Measurements from ENCODE around the gene C2orf69. TPM values are rescaled to one million over a fixed set of nuclear protein-coding genes. Genes with fewer than 3 reads are reported as not detected.

C2orf69 gene
- total RNA-seq, 2 experiments from 2014 or later, result 14.2 to 16.5 TPM

DNA sequence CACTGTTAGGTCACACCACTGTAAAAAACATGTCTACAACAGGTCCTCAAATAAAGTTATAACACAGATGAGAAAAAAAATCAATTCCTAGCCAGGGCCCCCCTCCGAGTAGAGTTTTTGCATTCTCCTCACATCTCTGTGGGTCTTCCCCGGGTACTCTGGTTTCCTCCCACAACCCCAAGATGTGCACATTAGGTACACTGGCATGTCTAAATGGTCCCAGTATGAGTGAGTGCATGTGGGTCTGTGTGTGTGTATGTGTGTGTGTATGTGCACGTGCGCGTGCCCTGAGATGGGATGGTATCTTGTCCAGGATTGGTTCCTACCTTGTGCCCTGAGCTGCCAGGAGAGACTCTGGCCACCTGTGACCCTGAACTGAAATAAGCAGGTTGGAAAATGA lies 39.3 kb downstream of the C2orf69 start:
- Mint-ChIP-seq H3K4me1 (ENCODE audit: low read depth) (peaks cover 52% of the 10 kb centered on the region), H3K9me3 (ENCODE audit: insufficient read depth) (no peaks in the 10 kb centered on the region), H3K27me3 (ENCODE audit: low read depth) (no peaks in the 10 kb centered on the region), H3K27ac (no peak overlapping the region), H3K4me3 (no peak overlapping the region), H3K36me3 (ENCODE audit: low read depth) (peaks cover 33% of the 10 kb centered on the region)
- ATAC-seq (no peak), DNase-seq (no peak)
- ChIA-PET CTCF (interaction anchor here (1.0 kb wide), 1 partner anchor 531 kb away, joined by 3 read pairs; no protein-coding TSS in a partner anchor), POLR2A (interaction anchor here (0.8 kb wide), 1 partner anchor 19 kb away, joined by 3 read pairs; no protein-coding TSS in a partner anchor)

- Mint-ChIP-seq H3K36me3 (ENCODE audit: low read depth) (peaks cover 29% of the 10 kb centered on the region), H3K27me3 (ENCODE audit: low read depth) (no peaks in the 10 kb centered on the region), H3K27ac (no peak overlapping the region), H3K9me3 (ENCODE audit: insufficient read depth) (no peaks in the 10 kb centered on the region), H3K4me1 (ENCODE audit: low read depth) (peaks cover 52% of the 10 kb centered on the region), H3K4me3 (no peak overlapping the region)
- DNase-seq (no peak), ATAC-seq (no peak)
- POLR2A ChIA-PET, result interaction anchor here (0.8 kb wide), 1 partner anchor 18 kb away, joined by 3 read pairs; no protein-coding TSS in a partner anchor
- CTCF ChIA-PET, result interaction anchor here (1.0 kb wide), 1 partner anchor 531 kb away, joined by 3 read pairs; no protein-coding TSS in a partner anchor
These were observed 39.9 kb downstream of the C2orf69 start for GRCh38 chr2:199951023-199951422.

- H3K4me3 Mint-ChIP-seq, result peak overlapping the region; percentile 98
- H3K27ac Mint-ChIP-seq, result peak overlapping the region; percentile 94
- ATAC-seq, result peak; percentile 57
- H3K36me3 Mint-ChIP-seq (ENCODE audit: low read depth), result peaks cover 28% of the 10 kb centered on the region
- peaks cover 67% of the 10 kb centered on the region for H3K4me1 Mint-ChIP-seq (ENCODE audit: low read depth)
- POLR2A ChIA-PET, result interaction anchor here (0.9 kb wide), 1 partner anchor 43 kb away, joined by 4 read pairs; no protein-coding TSS in a partner anchor
- no peak for DNase-seq
- no peaks in the 10 kb centered on the region for H3K27me3 Mint-ChIP-seq (ENCODE audit: low read depth)
- CTCF ChIA-PET, result no interaction called here
- H3K9me3 Mint-ChIP-seq (ENCODE audit: insufficient read depth), result no peaks in the 10 kb centered on the region
These were observed 43.9 kb downstream of the C2orf69 start for GRCh38 chr2:199955007-199955338.

- Mint-ChIP-seq H3K9me3 (ENCODE audit: insufficient read depth) (no peaks in the 10 kb centered on the region), H3K27me3 (ENCODE audit: low read depth) (no peaks in the 10 kb centered on the region), H3K36me3 (ENCODE audit: low read depth) (peaks cover 28% of the 10 kb centered on the region), H3K27ac (peak within 1 kb of the TSS; percentile 94), H3K4me1 (ENCODE audit: low read depth) (peaks cover 61% of the 10 kb centered on the region), H3K4me3 (peak within 1 kb of the TSS; percentile 98)
- ATAC-seq (peak; percentile 90), DNase-seq (peak; percentile 85)
- ChIA-PET POLR2A (interaction anchor here (0.9 kb wide), 1 partner anchor 43 kb away, joined by 4 read pairs; no protein-coding TSS in a partner anchor), CTCF (no interaction called here)
These were observed 44.4 kb downstream of the C2orf69 start, which contains the start of the genes MAIP1 and TYW5 for GRCh38 chr2:199955339-199956061. Gene MAIP1 (plus strand): TSS chr2:199955582. CDS start chr2:199955799, 217 bp downstream. Gene TYW5 (minus strand): TSS chr2:199955491. CDS start chr2:199955470, 21 bp downstream.

DNA sequence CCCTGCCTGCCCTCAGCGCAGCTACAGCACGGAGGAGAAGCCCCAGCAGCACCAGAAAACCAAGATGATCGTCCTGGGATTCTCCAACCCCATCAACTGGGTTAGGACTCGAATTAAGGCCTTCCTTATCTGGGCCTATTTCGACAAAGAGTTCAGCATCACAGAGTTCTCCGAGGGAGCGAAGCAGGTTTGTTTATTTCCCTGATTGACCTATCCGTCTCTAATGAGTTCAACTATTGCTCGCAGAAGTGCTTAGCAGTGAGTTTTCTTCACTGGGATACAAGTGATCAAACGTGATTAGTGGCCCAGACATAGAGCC lies 44.9 kb downstream of the C2orf69 start:
- Mint-ChIP-seq H3K4me3 (peak overlapping the region; percentile 98), H3K36me3 (ENCODE audit: low read depth) (peaks cover 29% of the 10 kb centered on the region)
- CTCF ChIA-PET, result no interaction called here

GRCh38 chr2:199958014-199958413 lies 46.9 kb downstream of the C2orf69 start:
- no peaks in the 10 kb centered on the region for H3K27me3 Mint-ChIP-seq (ENCODE audit: low read depth)
- DNase-seq (no peak), ATAC-seq (no peak)
- no peak overlapping the region for H3K4me3 Mint-ChIP-seq
- POLR2A ChIA-PET, result interaction anchor here (0.6 to 1.0 kb wide), 2 partner anchors 11 to 13 kb away, joined by 3 to 4 read pairs; no protein-coding TSS in a partner anchor
- CTCF ChIA-PET, result interaction anchor here (1.0 kb wide), 1 partner anchor 27 kb away, joined by 4 read pairs; no protein-coding TSS in a partner anchor
- no peak overlapping the region for H3K27ac Mint-ChIP-seq
- no peaks in the 10 kb centered on the region for H3K9me3 Mint-ChIP-seq (ENCODE audit: insufficient read depth)
- peaks cover 40% of the 10 kb centered on the region for H3K36me3 Mint-ChIP-seq (ENCODE audit: low read depth)
- H3K4me1 Mint-ChIP-seq (ENCODE audit: low read depth), result peaks cover 54% of the 10 kb centered on the region

More for the DNA sequence above, 44.9 kb downstream of the C2orf69 start:
- Mint-ChIP-seq H3K27me3 (ENCODE audit: low read depth) (no peaks in the 10 kb centered on the region), H3K9me3 (ENCODE audit: insufficient read depth) (no peaks in the 10 kb centered on the region), H3K27ac (peak overlapping the region; percentile 94), H3K4me1 (ENCODE audit: low read depth) (peaks cover 58% of the 10 kb centered on the region)
- DNase-seq, result no peak
- POLR2A ChIA-PET, result no interaction called here
- ATAC-seq, result no peak

- H3K27ac Mint-ChIP-seq, result no peak overlapping the region
- no peak overlapping the region for H3K4me3 Mint-ChIP-seq
- CTCF ChIA-PET, result interaction anchor here (2.1 kb wide), 1 partner anchor 11 kb away, joined by 4 read pairs; no protein-coding TSS in a partner anchor
- ATAC-seq (peak; percentile 49), DNase-seq (no peak)
- no peaks in the 10 kb centered on the region for H3K27me3 Mint-ChIP-seq (ENCODE audit: low read depth)
- H3K9me3 Mint-ChIP-seq (ENCODE audit: insufficient read depth), result no peaks in the 10 kb centered on the region
- peaks cover 63% of the 10 kb centered on the region for H3K36me3 Mint-ChIP-seq (ENCODE audit: low read depth)
- peaks cover 25% of the 10 kb centered on the region for H3K4me1 Mint-ChIP-seq (ENCODE audit: low read depth)
- POLR2A ChIA-PET, result no interaction called here
These were observed 51.1 kb downstream of the C2orf69 start for GRCh38 chr2:199962203-199962602.

- CTCF ChIA-PET, result interaction anchor here (1.0 kb wide), 1 partner anchor 12 kb away, joined by 4 read pairs; no protein-coding TSS in a partner anchor
- DNase-seq (no peak), ATAC-seq (no peak)
- no peaks in the 10 kb centered on the region for H3K9me3 Mint-ChIP-seq (ENCODE audit: insufficient read depth)
- no peaks in the 10 kb centered on the region for H3K27me3 Mint-ChIP-seq (ENCODE audit: low read depth)
- no peak overlapping the region for H3K27ac Mint-ChIP-seq
- H3K4me3 Mint-ChIP-seq, result no peak overlapping the region
- H3K4me1 Mint-ChIP-seq (ENCODE audit: low read depth), result peaks cover 10% of the 10 kb centered on the region
- POLR2A ChIA-PET, result no interaction called here
- H3K36me3 Mint-ChIP-seq (ENCODE audit: low read depth), result peaks cover 45% of the 10 kb centered on the region
These were observed 55.3 kb downstream of the C2orf69 start for GRCh38 chr2:199966405-199966804.

- CTCF ChIA-PET, result interaction anchor here (1.0 kb wide), 1 partner anchor 11 kb away, joined by 4 read pairs; no protein-coding TSS in a partner anchor
- ATAC-seq (no peak), DNase-seq (no peak)
- no peaks in the 10 kb centered on the region for H3K9me3 Mint-ChIP-seq (ENCODE audit: insufficient read depth)
- H3K27me3 Mint-ChIP-seq (ENCODE audit: low read depth), result no peaks in the 10 kb centered on the region
- H3K4me3 Mint-ChIP-seq, result no peak overlapping the region
- H3K36me3 Mint-ChIP-seq (ENCODE audit: low read depth), result peaks cover 41% of the 10 kb centered on the region
- no peak overlapping the region for H3K27ac Mint-ChIP-seq
- POLR2A ChIA-PET, result no interaction called here
- H3K4me1 Mint-ChIP-seq (ENCODE audit: low read depth), result peaks cover 6% of the 10 kb centered on the region
These were observed 55.9 kb downstream of the C2orf69 start for GRCh38 chr2:199966976-199967375.

DNA sequence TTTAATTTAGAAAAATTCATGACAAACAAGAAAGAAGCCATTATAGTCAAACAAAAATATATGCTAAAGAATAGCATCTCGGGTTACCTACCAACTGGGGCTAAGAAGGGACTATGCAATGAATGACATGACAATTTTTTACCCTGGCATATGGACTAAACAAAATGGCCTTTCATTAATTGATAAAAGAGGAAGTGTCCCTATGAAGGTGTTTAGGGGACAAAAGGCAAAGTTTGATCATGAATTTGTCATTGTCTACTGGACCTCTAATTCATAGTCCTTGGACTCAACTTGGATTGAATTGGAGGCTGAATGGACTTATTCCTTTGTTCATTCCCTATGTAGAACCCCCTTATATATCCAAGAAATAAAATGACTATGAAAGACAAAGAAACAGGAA lies 57.0 kb downstream of the C2orf69 start:
- CTCF ChIA-PET, result no interaction called here
- no peak for ATAC-seq
- no peak for DNase-seq
- Mint-ChIP-seq H3K9me3 (ENCODE audit: insufficient read depth) (no peaks in the 10 kb centered on the region), H3K4me1 (ENCODE audit: low read depth) (no peaks in the 10 kb centered on the region), H3K4me3 (no peak overlapping the region), H3K27me3 (ENCODE audit: low read depth) (no peaks in the 10 kb centered on the region), H3K36me3 (ENCODE audit: low read depth) (peaks cover 34% of the 10 kb centered on the region), H3K27ac (no peak overlapping the region)
- POLR2A ChIA-PET, result no interaction called here

DNA sequence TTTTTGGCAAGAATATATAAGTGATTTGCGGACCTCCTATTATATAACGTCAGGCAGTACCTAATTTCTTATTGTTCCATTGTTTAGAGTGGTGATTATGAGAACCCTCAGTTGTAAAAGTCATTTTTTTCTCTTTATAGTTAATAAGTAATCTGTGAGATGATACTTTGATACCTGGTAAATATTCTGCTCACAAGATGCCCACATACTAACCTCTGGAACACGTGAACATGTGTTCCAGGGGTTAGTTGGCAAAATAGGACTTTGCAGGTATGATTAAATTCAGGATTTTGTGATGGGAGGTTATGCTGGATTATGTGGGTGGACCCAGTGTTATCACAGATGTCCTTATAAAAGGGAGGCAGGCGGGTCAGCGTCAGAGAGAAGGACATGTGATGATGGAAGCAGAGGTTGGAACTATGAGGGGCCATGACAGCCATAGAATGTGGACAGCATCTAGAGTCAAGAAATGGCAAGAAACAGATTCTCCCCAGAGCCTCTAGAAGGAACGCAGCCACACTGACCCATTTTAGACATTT lies 61.1 kb downstream of the C2orf69 start:
- DNase-seq, result no peak
- H3K36me3 Mint-ChIP-seq (ENCODE audit: low read depth), result peaks cover 12% of the 10 kb centered on the region
- no peak overlapping the region for H3K27ac Mint-ChIP-seq
- ATAC-seq, result no peak
- H3K27me3 Mint-ChIP-seq (ENCODE audit: low read depth), result no peaks in the 10 kb centered on the region
- ChIA-PET POLR2A (interaction anchor here (0.6 to 1.1 kb wide), 2 partner anchors 14 to 300 kb away, joined by 4 read pairs; no protein-coding TSS in a partner anchor), CTCF (no interaction called here)
- H3K9me3 Mint-ChIP-seq (ENCODE audit: insufficient read depth), result no peaks in the 10 kb centered on the region
- no peak overlapping the region for H3K4me3 Mint-ChIP-seq
- no peaks in the 10 kb centered on the region for H3K4me1 Mint-ChIP-seq (ENCODE audit: low read depth)

GRCh38 chr2:199973703-199974102 lies 62.6 kb downstream of the C2orf69 start:
- no peaks in the 10 kb centered on the region for H3K27me3 Mint-ChIP-seq (ENCODE audit: low read depth)
- POLR2A ChIA-PET, result no interaction called here
- ATAC-seq (no peak), DNase-seq (no peak)
- H3K4me1 Mint-ChIP-seq (ENCODE audit: low read depth), result peaks cover 13% of the 10 kb centered on the region
- no peak overlapping the region for H3K27ac Mint-ChIP-seq
- no peak overlapping the region for H3K4me3 Mint-ChIP-seq
- peaks cover 4% of the 10 kb centered on the region for H3K36me3 Mint-ChIP-seq (ENCODE audit: low read depth)
- CTCF ChIA-PET, result interaction anchor here (0.7 to 1.6 kb wide), 12 partner anchors 9 to 730 kb away, joined by 3 to 21 read pairs (median 4); no protein-coding TSS in a partner anchor
- no peaks in the 10 kb centered on the region for H3K9me3 Mint-ChIP-seq (ENCODE audit: insufficient read depth)
